ENCODE data around the gene PREX1.

- no peak for TF ChIP-seq CTCF (conservative IDR thresholded peaks at IDR 0.05 in 1 of 2, IDR thresholded peaks at IDR 0.05 in 1 of 2; ENCODE audit: low read depth in 1 of 2, low read length in 2 of 2)
- TF ChIP-seq EZH2 (IDR thresholded peaks at IDR 0.05; ENCODE audit: low read length, missing control alignments), result no peak
These were observed 105.0 kb downstream of the PREX1 start for GRCh38 chr20:48722737-48723191.

Data from fibroblast of lung (primary cell).